K562 (cell line): ENCODE measurements around the gene FAM149B1. TPM values are rescaled to one million over a fixed set of nuclear protein-coding genes. Genes with fewer than 3 reads are reported as not detected.

Source experiments
- COPS2 ChIP-seq: fragments of 450-650 bp; conservative IDR thresholded peaks from 2 replicates; pipeline ENCODE4 v1.6.1; 2016; ENCODE audit warnings: mild to moderate bottlenecking, moderate library complexity
- E2F1 ChIP-seq: sonication (generic); formaldehyde crosslinking; IDR thresholded peaks from 2 replicates; pipeline ENCODE4 v1.8.1; 2023; ENCODE audit warnings: mild to moderate bottlenecking, missing genetic modification reagents, moderate library complexity
- ETV1 ChIP-seq: fragments of 450-650 bp; conservative IDR thresholded peaks from 2 replicates; pipeline ENCODE4 v1.6.1; 2016; ENCODE audit warnings: missing genetic modification characterization, control low read depth, low read depth, missing compliant biosample characterization
- ETV6 ChIP-seq, 3 experiments: fragments of 150-350 bp in 1 of 3; sonication (generic) in 1 of 3; formaldehyde crosslinking in 1 of 3; IDR thresholded peaks; 2 replicates each; pipeline versions ENCODE4 v1.6.1 to v1.8.0; 2014 to 2022; ENCODE audit warnings: borderline replicate concordance in 2 of 3, low read depth in 2 of 3, antibody characterized with exemption in 1 of 3, low read length in 1 of 3, mild to moderate bottlenecking in 1 of 3, missing genetic modification reagents in 1 of 3
- GABPB2 ChIP-seq: fragments of 250-450 bp; sonication (Bioruptor Pico); conservative IDR thresholded peaks from 2 replicates; pipeline ENCODE4 v1.5.1; 2021; ENCODE audit warnings: mild to moderate bottlenecking
- MYC ChIP-seq, 2 experiments: fragments of 250-450 bp in 1 of 2; sonication (Bioruptor Pico) in 1 of 2; IDR thresholded peaks; 2 replicates each; pipeline versions ENCODE4 v1.5.1 to v1.6.1; 2012 to 2021; ENCODE audit warnings: low read depth in 2 of 2, borderline replicate concordance in 1 of 2, improper control_type of control experiment in 1 of 2, low read length in 1 of 2, mild to moderate bottlenecking in 1 of 2, moderate library complexity in 1 of 2
- NELFE ChIP-seq: IDR thresholded peaks from 2 replicates; pipeline ENCODE4 v1.6.1; 2011; ENCODE audit warnings: mild to moderate bottlenecking; ENCODE audit not compliant: insufficient read depth, insufficient read length
- RBBP5 ChIP-seq: fragments of 200-600 bp; sonication (generic); IDR thresholded peaks from 2 replicates; pipeline ENCODE4 v1.6.1; 2012; ENCODE audit warnings: borderline replicate concordance, mild to moderate bottlenecking, low read length, control low read depth, inconsistent platforms; ENCODE audit not compliant: insufficient read depth, poor library complexity, severe bottlenecking
- SIX5 ChIP-seq, 2 experiments: IDR thresholded peaks; 2 replicates each; pipeline ENCODE4 v1.6.1; 2011; ENCODE audit warnings: low read length in 2 of 2, borderline replicate concordance in 1 of 2, low read depth in 1 of 2, mild to moderate bottlenecking in 1 of 2, moderate library complexity in 1 of 2; ENCODE audit not compliant: insufficient read depth in 1 of 2
- STAT5A ChIP-seq: IDR thresholded peaks from 2 replicates; pipeline ENCODE4 v1.6.1; 2012; ENCODE audit warnings: low read length, inconsistent platforms, borderline replicate concordance
- TBL1XR1 ChIP-seq, 2 experiments: IDR thresholded peaks; 2 replicates each; pipeline ENCODE4 v1.6.1; 2012; ENCODE audit warnings: improper control_type of control experiment in 2 of 2, low read length in 2 of 2, mild to moderate bottlenecking in 1 of 2
- TEAD4 ChIP-seq, 2 experiments: sonication (generic) in 1 of 2; formaldehyde crosslinking in 1 of 2; IDR thresholded peaks; 2 replicates each; pipeline versions ENCODE4 v1.6.1 to v1.8.0; 2012 to 2022; ENCODE audit warnings: borderline replicate concordance in 1 of 2, inconsistent platforms in 1 of 2, low read length in 1 of 2, mild to moderate bottlenecking in 1 of 2, missing genetic modification reagents in 1 of 2
- THRAP3 ChIP-seq: fragments of 450-650 bp; IDR thresholded peaks from 2 replicates; pipeline ENCODE4 v1.6.1; 2016; ENCODE audit warnings: mild to moderate bottlenecking, inconsistent platforms, borderline replicate concordance
- U2AF2 ChIP-seq: fragments of 200-400 bp; formaldehyde crosslinking; optimal IDR thresholded peaks from 2 replicates; pipeline ENCODE3; 2017; ENCODE audit warnings: low read depth, mild to moderate bottlenecking, low read length
- YBX1 ChIP-seq: fragments of 450-650 bp; IDR thresholded peaks from 2 replicates; pipeline ENCODE4 v1.7.1; 2016; ENCODE audit warnings: mild to moderate bottlenecking
- ZKSCAN8 ChIP-seq: fragments of 200-800 bp; sonication (Bioruptor generic); IDR thresholded peaks from 2 replicates; pipeline ENCODE4 v1.6.1; 2016; ENCODE audit warnings: missing genetic modification characterization, missing compliant biosample characterization
- ZNF124 ChIP-seq: sonication (generic); formaldehyde crosslinking; IDR thresholded peaks from 2 replicates; pipeline ENCODE4 v1.8.1; 2022; ENCODE audit warnings: missing genetic modification reagents
- ZNF140 ChIP-seq: fragments of 250-450 bp; sonication (Bioruptor Pico); IDR thresholded peaks from 2 replicates; pipeline ENCODE4 v1.8.0; 2021; ENCODE audit warnings: moderate library complexity, mild to moderate bottlenecking, inconsistent platforms
- ZNF165 ChIP-seq: fragments of 250-450 bp; sonication (Bioruptor Pico); IDR thresholded peaks from 2 replicates; pipeline ENCODE4 v1.4.0; 2020; ENCODE audit warnings: borderline replicate concordance
- ZNF347 ChIP-seq: fragments of 450-650 bp; formaldehyde crosslinking; IDR thresholded peaks from 2 replicates; pipeline ENCODE4 v1.4.0; 2020; ENCODE audit warnings: low read depth, mild to moderate bottlenecking, moderate library complexity
- ZSCAN32 ChIP-seq: fragments of 450-650 bp; formaldehyde crosslinking; IDR thresholded peaks from 2 replicates; pipeline ENCODE4 v1.4.0; 2020; ENCODE audit warnings: mild to moderate bottlenecking, moderate library complexity
- polyA plus RNA-seq, 8 experiments: library from polyadenylated mRNA; depleted of rRNA in 4 of 8; stranded (reverse) in 5 of 8; unstranded in 3 of 8; fragments of >200 nt; fragmentation: Nextera tagmentation in 2 of 8; fragmentation: Illumina TruSeq in 1 of 8; extraction: Ambion mirVana in 2 of 8; extraction: Trizol in 1 of 8; gene quantifications; 2 replicates each; pipeline versions ENCODE4 v1.2.1 to v1.2.3, GENCODE V29; 2011 to 2014; ENCODE audit warnings: inconsistent platforms in 1 of 8, missing spikeins in 1 of 8
- total RNA-seq, 7 experiments: library from RNA; depleted of rRNA in 6 of 7; stranded (reverse); fragments of >200 nt in 6 of 7; fragmentation: Illumina TruSeq in 2 of 7; extraction: Trizol in 2 of 7; gene quantifications; 2 replicates each; pipeline versions ENCODE4 v1.2.1 to v1.2.3, GENCODE V29; 2011 to 2021; ENCODE audit warnings: low replicate concordance in 1 of 7
- TF ChIP-seq, protein P1 (sequence below): sonication (generic); IDR thresholded peaks from 2 replicates; pipeline ENCODE4 v1.6.1; 2016
- TF ChIP-seq, protein P2 (sequence below), 2 experiments: IDR thresholded peaks; 2 replicates each; pipeline ENCODE4 v1.6.1; 2012; ENCODE audit warnings: improper control_type of control experiment in 2 of 2, low read depth in 2 of 2, low read length in 2 of 2, borderline replicate concordance in 1 of 2

The FAM149B1 gene
- total and polyA plus RNA-seq, 9 of the 15 experiments (the other 6 are each of a cell fraction or from before 2014, with no cell fraction given): 4.2 to 18.5 (median 9.3) TPM

DNA sequence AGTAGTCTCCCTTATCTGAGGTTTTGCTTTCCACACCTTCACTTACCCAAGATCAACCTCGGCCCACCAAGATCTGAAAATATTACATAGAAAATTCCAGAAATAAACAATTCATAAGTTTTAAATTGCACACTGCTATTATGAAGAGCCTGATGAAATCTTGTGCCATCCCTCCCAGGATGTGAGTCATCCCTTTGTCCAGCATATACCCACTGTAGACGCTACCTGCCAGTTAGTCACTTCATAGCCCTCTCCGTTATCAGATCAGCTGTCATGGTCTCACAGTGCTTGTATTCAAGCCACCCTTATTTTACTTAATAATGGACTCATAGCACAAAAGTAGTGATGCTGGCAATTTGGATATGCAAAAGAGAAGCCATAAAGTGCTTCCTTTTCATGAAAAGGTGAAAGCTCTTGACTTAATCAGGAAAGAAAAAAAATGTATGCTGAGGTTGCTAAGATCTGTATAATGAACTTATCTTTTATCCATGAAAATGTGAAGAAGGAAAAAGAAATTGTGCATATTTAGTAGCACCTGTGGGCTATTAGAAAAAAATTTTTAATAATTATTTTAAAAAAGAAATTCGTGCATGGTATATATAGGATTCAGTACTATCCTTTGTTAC, 94.3 kb downstream of the FAM149B1 start (continued):
- TF ChIP-seq YBX1: no peak
- TF ChIP-seq TBL1XR1 (IDR thresholded peaks at IDR 0.05; ENCODE audit: low read length in 2 of 2): no peak
- TF ChIP-seq, protein P1, sequence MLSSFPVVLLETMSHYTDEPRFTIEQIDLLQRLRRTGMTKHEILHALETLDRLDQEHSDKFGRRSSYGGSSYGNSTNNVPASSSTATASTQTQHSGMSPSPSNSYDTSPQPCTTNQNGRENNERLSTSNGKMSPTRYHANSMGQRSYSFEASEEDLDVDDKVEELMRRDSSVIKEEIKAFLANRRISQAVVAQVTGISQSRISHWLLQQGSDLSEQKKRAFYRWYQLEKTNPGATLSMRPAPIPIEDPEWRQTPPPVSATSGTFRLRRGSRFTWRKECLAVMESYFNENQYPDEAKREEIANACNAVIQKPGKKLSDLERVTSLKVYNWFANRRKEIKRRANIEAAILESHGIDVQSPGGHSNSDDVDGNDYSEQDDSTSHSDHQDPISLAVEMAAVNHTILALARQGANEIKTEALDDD: peak; percentile 49; the same call in 1 of the 2 replicates
- TF ChIP-seq, protein P2, sequence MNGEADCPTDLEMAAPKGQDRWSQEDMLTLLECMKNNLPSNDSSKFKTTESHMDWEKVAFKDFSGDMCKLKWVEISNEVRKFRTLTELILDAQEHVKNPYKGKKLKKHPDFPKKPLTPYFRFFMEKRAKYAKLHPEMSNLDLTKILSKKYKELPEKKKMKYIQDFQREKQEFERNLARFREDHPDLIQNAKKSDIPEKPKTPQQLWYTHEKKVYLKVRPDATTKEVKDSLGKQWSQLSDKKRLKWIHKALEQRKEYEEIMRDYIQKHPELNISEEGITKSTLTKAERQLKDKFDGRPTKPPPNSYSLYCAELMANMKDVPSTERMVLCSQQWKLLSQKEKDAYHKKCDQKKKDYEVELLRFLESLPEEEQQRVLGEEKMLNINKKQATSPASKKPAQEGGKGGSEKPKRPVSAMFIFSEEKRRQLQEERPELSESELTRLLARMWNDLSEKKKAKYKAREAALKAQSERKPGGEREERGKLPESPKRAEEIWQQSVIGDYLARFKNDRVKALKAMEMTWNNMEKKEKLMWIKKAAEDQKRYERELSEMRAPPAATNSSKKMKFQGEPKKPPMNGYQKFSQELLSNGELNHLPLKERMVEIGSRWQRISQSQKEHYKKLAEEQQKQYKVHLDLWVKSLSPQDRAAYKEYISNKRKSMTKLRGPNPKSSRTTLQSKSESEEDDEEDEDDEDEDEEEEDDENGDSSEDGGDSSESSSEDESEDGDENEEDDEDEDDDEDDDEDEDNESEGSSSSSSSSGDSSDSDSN (IDR thresholded peaks at IDR 0.05; ENCODE audit: borderline replicate concordance in 1 of 2, low read depth in 2 of 2, low read length in 2 of 2): no peak
- no peak for TF ChIP-seq STAT5A
- TF ChIP-seq SIX5 (IDR thresholded peaks at IDR 0.05; ENCODE audit: borderline replicate concordance in 1 of 2, insufficient read depth in 1 of 2, low read depth in 1 of 2, low read length in 2 of 2): no peak
- TF ChIP-seq U2AF2: no peak
- TF ChIP-seq ETV6 (IDR thresholded peaks at IDR 0.05; ENCODE audit: borderline replicate concordance in 1 of 2, low read depth in 2 of 2, low read length in 1 of 2): no peak
- TF ChIP-seq ETV6 (CRISPR knock-in tag; IDR thresholded peaks at IDR 0.05; ENCODE audit: borderline replicate concordance): no peak
- TF ChIP-seq MYC (IDR thresholded peaks at IDR 0.05; ENCODE audit: low read depth, low read length): no peak
- TF ChIP-seq MYC (CRISPR knock-in tag; IDR thresholded peaks at IDR 0.05; ENCODE audit: borderline replicate concordance, low read depth): no peak
- TF ChIP-seq GABPB2 (CRISPR knock-in tag): no peak
- TF ChIP-seq ZKSCAN8 (CRISPR knock-in tag): no peak; the same call in 1 of the 2 replicates
- peak; percentile 96 for TF ChIP-seq ZSCAN32 (CRISPR knock-in tag)
- TF ChIP-seq TEAD4 (IDR thresholded peaks at IDR 0.05; ENCODE audit: low read length): peak; percentile 16; the same call in 1 of the 2 replicates
- TF ChIP-seq TEAD4 (CRISPR knock-in tag; IDR thresholded peaks at IDR 0.05; ENCODE audit: borderline replicate concordance): no peak
- no peak for TF ChIP-seq E2F1 (CRISPR knock-in tag)
- no peak for TF ChIP-seq NELFE
- TF ChIP-seq ZNF165 (CRISPR knock-in tag): no peak
- TF ChIP-seq ETV1 (tag): peak; percentile 91
- no peak for TF ChIP-seq THRAP3
- no peak for TF ChIP-seq COPS2
- no peak for TF ChIP-seq ZNF140 (CRISPR knock-in tag)
- TF ChIP-seq ZNF124 (CRISPR knock-in tag): no peak
- no peak for TF ChIP-seq RBBP5
- no peak for TF ChIP-seq ZNF347
